ENCODE results near the gene UTP3.

UTP3 gene

DNA sequence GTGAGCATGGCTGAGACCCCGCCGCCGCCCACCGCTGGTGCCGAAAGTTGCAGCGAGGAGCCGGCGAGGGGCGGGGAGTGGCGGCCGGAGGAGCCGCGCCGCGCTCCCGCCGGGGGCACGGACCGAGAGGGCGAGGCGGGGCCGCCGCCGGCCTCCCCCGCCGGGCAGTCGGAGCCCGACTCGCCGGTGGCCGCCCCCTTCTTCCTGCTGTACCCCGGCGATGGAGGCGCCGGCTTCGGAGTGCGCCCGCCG, 16.5 kb downstream of the UTP3 start:
- Histone ChIP-seq H3K36me3 (ENCODE audit: control insufficient read depth, insufficient read depth, low read length) (no peaks in the 10 kb centered on the region), H3K27ac (ENCODE audit: insufficient read depth, low read length, poor library complexity, severe bottlenecking) (peak overlapping the region; percentile 83), H3K27me3 (replicated peaks; ENCODE audit: control insufficient read depth, insufficient read depth, low read length, poor library complexity, severe bottlenecking) (no peaks in the 10 kb centered on the region), H3K4me3 (ENCODE audit: insufficient read depth, low read depth, low read length, poor library complexity, severe bottlenecking) (peak overlapping the region; percentile 75), H3K4me1 (ENCODE audit: control insufficient read depth, insufficient read depth, low read length, poor library complexity, severe bottlenecking) (peaks cover 11% of the 10 kb centered on the region), H3K9me3 (ENCODE audit: control insufficient read depth, low read length) (no peaks in the 10 kb centered on the region)
- DNase-seq: peak in 1 of 3 donors; percentile 17

DNA sequence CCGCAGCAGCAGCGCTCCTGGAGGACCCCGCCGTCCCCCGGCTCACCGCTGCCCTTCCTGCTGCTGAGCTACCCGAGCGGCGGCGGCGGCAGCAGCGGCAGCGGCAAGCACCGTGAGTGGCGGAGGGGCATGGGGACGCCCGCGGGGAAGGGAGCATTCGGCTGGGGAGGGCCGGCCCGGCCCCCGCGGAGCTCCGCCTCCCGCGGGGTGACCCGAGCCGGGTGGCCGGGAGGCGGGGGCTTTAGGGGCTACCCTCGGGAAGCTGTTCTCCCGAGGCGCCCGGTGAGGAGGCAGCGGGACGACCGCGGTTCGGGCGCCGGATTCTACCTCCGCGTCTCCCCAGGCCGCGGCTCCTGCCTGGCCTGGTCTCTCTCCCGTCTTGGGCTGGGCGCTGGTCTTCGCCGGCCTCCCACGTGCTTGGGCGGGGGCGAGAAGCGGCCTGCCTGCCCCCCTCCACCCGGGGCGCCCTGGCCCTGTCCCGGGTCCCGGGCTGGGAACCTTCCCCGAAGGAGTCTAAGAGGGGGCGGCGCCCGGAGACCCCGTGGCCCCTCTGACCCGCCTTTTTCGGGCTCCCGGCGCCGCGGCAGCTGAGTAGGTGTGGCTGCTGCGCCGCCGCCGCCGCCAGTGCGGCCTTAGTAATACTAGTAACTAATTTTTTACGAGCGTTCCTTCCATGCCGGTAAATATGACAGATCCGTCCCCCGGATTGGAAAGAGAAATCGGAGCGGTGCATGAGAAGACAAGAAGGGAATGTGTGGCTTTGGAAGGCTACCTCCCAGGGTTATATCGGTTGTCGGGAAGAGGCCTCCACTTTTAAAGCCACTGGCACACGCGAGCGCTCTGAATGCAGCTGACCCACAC, 17.1 kb downstream of the UTP3 start:
- Histone ChIP-seq H3K36me3 (ENCODE audit: control insufficient read depth, insufficient read depth, low read length) (no peaks in the 10 kb centered on the region), H3K27me3 (replicated peaks; ENCODE audit: control insufficient read depth, insufficient read depth, low read length, poor library complexity, severe bottlenecking) (no peaks in the 10 kb centered on the region), H3K4me3 (ENCODE audit: insufficient read depth, low read depth, low read length, poor library complexity, severe bottlenecking) (peak overlapping the region; percentile 75), H3K9me3 (ENCODE audit: control insufficient read depth, low read length) (no peaks in the 10 kb centered on the region), H3K4me1 (ENCODE audit: control insufficient read depth, insufficient read depth, low read length, poor library complexity, severe bottlenecking) (peaks cover 11% of the 10 kb centered on the region), H3K27ac (ENCODE audit: insufficient read depth, low read length, poor library complexity, severe bottlenecking) (peak overlapping the region; percentile 83)
- peak; percentile 56 to 70 (median 65) for DNase-seq

DNA sequence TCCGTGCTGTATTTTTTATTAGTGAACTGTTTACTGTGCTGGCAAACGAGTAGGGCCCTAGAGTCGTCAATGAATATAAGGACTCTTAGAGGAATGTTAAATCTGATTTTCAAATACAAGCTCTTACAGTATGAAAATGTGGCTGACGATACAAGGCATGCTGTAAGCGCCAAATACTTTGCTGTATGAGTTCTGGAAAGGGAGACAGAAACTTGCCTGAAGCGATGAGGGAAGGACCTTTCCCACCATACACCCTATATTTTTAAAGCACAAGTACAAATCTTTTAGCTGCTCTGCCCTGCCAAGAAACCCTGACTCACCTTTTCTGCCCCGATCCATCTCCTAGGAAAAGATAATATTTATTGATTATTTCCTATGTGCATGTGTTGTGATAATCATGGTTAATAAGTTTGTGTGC, 17.7 kb downstream of the UTP3 start:
- Histone ChIP-seq H3K36me3 (ENCODE audit: control insufficient read depth, insufficient read depth, low read length) (no peaks in the 10 kb centered on the region), H3K4me3 (ENCODE audit: insufficient read depth, low read depth, low read length, poor library complexity, severe bottlenecking) (peak overlapping the region; percentile 75), H3K4me1 (ENCODE audit: control insufficient read depth, insufficient read depth, low read length, poor library complexity, severe bottlenecking) (peaks cover 11% of the 10 kb centered on the region), H3K27ac (ENCODE audit: insufficient read depth, low read length, poor library complexity, severe bottlenecking) (peak overlapping the region; percentile 83), H3K27me3 (replicated peaks; ENCODE audit: control insufficient read depth, insufficient read depth, low read length, poor library complexity, severe bottlenecking) (no peaks in the 10 kb centered on the region), H3K9me3 (ENCODE audit: control insufficient read depth, low read length) (no peaks in the 10 kb centered on the region)
- no peak for DNase-seq

DNA sequence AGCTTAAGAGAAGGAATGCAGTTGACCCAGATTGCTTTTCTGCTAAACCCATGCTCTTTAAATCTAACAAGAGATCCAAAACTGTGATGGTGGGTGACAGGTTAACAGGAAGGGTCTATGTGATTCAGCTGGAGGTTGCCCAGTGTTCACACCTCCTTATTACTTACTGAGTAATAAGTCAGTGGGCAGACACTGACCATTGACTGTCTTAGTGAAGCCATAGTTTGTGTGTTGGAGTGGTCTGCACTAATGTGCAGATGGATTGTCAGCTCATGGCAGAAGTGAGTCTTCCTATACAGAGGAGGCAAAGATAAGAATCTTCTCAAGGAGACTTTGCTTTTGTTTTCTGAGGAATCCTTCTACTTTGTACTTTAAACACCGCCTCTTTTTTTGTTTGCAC, 18.2 kb downstream of the UTP3 start:
- Histone ChIP-seq H3K36me3 (ENCODE audit: control insufficient read depth, insufficient read depth, low read length) (no peaks in the 10 kb centered on the region), H3K4me3 (ENCODE audit: insufficient read depth, low read depth, low read length, poor library complexity, severe bottlenecking) (peak overlapping the region; percentile 75), H3K27me3 (replicated peaks; ENCODE audit: control insufficient read depth, insufficient read depth, low read length, poor library complexity, severe bottlenecking) (no peaks in the 10 kb centered on the region), H3K27ac (ENCODE audit: insufficient read depth, low read length, poor library complexity, severe bottlenecking) (peak overlapping the region; percentile 83), H3K9me3 (ENCODE audit: control insufficient read depth, low read length) (no peaks in the 10 kb centered on the region), H3K4me1 (ENCODE audit: control insufficient read depth, insufficient read depth, low read length, poor library complexity, severe bottlenecking) (peaks cover 11% of the 10 kb centered on the region)
- no peak for DNase-seq

DNA sequence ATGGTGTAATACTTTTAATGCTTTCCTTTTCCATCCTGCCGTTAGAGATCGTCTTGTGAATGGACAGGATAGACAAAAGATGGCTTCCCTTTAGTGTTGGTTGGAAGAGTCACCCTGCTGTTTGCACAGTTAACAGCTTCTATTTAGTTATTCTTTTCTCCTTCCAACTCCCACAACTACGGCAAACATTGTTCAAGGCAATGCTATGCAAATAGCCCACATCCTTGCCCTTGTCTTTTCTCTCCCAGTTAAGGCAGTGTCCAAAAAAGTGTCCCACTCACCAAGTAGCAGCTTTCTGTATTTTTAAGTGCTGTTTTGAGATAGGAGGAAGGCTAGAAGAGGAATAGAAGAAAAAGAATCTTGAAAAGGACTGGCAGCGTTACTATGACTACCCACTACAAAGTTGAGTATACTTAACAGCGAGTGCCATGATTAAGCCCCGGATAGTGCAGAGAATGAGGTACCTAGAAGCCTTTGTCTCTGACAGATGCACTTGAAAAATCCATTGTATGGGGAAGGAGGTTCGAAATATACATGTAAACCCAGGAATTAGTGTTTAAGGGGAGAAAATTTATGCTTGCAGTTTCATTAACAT, 21.4 kb downstream of the UTP3 start:
- H3K36me3 ChIP-seq (ENCODE audit: control insufficient read depth, insufficient read depth, low read length): no peaks in the 10 kb centered on the region
- no peak overlapping the region for H3K4me3 ChIP-seq (ENCODE audit: insufficient read depth, low read depth, low read length, poor library complexity, severe bottlenecking)
- H3K4me1 ChIP-seq (ENCODE audit: control insufficient read depth, insufficient read depth, low read length, poor library complexity, severe bottlenecking): peaks cover 11% of the 10 kb centered on the region
- no peak for DNase-seq
- no peaks in the 10 kb centered on the region for H3K9me3 ChIP-seq (ENCODE audit: control insufficient read depth, low read length)
- no peaks in the 10 kb centered on the region for H3K27me3 ChIP-seq (replicated peaks; ENCODE audit: control insufficient read depth, insufficient read depth, low read length, poor library complexity, severe bottlenecking)
- H3K27ac ChIP-seq (ENCODE audit: insufficient read depth, low read length, poor library complexity, severe bottlenecking): no peak overlapping the region

DNA sequence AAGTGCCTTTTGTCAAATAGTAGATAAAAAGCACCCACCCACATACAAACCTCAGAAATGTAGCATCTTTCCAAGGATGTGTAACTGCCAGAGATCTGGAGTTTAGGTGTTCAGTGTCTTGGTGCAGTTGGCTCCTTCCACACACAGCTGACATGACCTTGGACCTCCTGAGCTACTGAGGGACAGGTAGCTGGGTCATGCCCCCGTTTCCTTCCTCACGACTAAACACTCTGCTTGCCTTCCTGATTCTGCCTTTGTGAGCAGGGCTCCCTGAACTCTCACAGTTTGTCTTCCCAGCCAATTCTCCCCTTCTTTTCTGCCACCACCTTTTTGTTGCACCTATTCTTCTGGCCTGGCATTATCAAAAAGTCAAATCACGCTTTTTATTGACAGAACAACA, 23.3 kb downstream of the UTP3 start:
- no peak for DNase-seq
- Histone ChIP-seq H3K4me3 (ENCODE audit: insufficient read depth, low read depth, low read length, poor library complexity, severe bottlenecking) (no peak overlapping the region), H3K4me1 (ENCODE audit: control insufficient read depth, insufficient read depth, low read length, poor library complexity, severe bottlenecking) (peaks cover 2% of the 10 kb centered on the region), H3K27ac (ENCODE audit: insufficient read depth, low read length, poor library complexity, severe bottlenecking) (no peak overlapping the region), H3K36me3 (ENCODE audit: control insufficient read depth, insufficient read depth, low read length) (no peaks in the 10 kb centered on the region), H3K27me3 (replicated peaks; ENCODE audit: control insufficient read depth, insufficient read depth, low read length, poor library complexity, severe bottlenecking) (no peaks in the 10 kb centered on the region), H3K9me3 (ENCODE audit: control insufficient read depth, low read length) (no peaks in the 10 kb centered on the region)

DNA sequence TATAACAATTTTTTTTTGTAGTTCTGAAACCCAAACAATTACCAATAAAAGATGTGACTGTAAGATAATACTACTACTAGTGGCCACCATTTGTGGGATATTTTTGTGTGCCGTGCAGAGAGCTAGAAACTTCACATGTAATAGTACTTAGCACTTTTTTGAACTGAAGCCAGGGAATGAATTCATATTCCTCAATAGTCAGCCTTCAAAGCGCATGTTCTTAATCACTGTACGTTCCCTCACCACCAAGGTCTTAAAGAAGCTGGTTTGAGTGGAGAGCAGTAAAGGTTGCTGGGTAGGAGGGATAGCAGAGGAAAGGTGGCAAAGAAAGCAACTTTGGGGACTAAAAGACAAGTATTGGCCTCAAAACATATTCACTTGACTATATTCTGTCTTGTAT, 23.8 kb downstream of the UTP3 start:
- no peak overlapping the region for H3K27ac ChIP-seq (ENCODE audit: insufficient read depth, low read length, poor library complexity, severe bottlenecking)
- DNase-seq: no peak
- H3K4me3 ChIP-seq (ENCODE audit: insufficient read depth, low read depth, low read length, poor library complexity, severe bottlenecking): no peak overlapping the region
- no peaks in the 10 kb centered on the region for H3K36me3 ChIP-seq (ENCODE audit: control insufficient read depth, insufficient read depth, low read length)
- no peaks in the 10 kb centered on the region for H3K27me3 ChIP-seq (replicated peaks; ENCODE audit: control insufficient read depth, insufficient read depth, low read length, poor library complexity, severe bottlenecking)
- no peaks in the 10 kb centered on the region for H3K9me3 ChIP-seq (ENCODE audit: control insufficient read depth, low read length)
- H3K4me1 ChIP-seq (ENCODE audit: control insufficient read depth, insufficient read depth, low read length, poor library complexity, severe bottlenecking): no peaks in the 10 kb centered on the region

DNA sequence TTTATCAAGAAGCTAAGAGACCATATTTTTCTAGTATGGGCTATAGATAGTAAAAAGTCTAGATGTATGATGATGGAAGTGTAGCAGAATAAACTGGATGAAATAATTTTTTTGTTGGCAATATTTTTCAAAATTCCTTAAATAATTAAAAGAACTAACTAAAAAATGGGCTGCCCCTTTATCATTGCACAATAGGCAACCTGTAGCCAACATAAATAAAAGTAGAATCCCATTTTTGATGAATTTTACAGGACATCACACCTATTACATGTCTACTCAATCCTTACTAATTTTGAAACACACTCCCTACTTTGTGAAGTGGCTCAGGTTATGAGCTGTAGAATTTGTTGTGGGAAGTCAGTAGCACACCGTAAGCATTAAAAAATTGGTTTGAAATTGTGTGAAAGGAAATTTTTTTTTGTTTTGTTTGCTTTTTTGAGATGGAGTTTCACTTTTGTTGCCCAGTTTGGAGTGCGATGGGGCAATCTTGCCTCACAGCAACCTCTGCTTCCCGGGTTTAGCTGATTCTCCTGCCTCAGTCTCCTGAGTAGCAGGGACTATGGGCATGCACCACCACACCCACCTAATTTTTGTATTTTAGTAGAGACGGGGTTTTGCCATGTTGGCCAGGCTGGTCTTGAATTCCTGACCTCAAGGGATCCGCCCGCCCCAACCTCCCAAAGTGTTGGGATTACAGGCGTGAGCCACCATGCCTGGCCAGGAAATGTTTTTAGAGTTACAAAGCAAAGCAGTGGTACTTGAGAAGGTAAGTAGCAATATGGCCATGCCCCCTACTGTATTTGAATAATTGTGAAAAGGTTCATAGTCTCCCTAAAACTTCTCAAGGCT, 24.5 kb downstream of the UTP3 start:
- DNase-seq: no peak
- no peak overlapping the region for H3K4me3 ChIP-seq (ENCODE audit: insufficient read depth, low read depth, low read length, poor library complexity, severe bottlenecking)
- H3K9me3 ChIP-seq (ENCODE audit: control insufficient read depth, low read length): no peaks in the 10 kb centered on the region
- H3K36me3 ChIP-seq (ENCODE audit: control insufficient read depth, insufficient read depth, low read length): no peaks in the 10 kb centered on the region
- H3K4me1 ChIP-seq (ENCODE audit: control insufficient read depth, insufficient read depth, low read length, poor library complexity, severe bottlenecking): no peaks in the 10 kb centered on the region
- H3K27me3 ChIP-seq (replicated peaks; ENCODE audit: control insufficient read depth, insufficient read depth, low read length, poor library complexity, severe bottlenecking): no peaks in the 10 kb centered on the region
- no peak overlapping the region for H3K27ac ChIP-seq (ENCODE audit: insufficient read depth, low read length, poor library complexity, severe bottlenecking)

DNA sequence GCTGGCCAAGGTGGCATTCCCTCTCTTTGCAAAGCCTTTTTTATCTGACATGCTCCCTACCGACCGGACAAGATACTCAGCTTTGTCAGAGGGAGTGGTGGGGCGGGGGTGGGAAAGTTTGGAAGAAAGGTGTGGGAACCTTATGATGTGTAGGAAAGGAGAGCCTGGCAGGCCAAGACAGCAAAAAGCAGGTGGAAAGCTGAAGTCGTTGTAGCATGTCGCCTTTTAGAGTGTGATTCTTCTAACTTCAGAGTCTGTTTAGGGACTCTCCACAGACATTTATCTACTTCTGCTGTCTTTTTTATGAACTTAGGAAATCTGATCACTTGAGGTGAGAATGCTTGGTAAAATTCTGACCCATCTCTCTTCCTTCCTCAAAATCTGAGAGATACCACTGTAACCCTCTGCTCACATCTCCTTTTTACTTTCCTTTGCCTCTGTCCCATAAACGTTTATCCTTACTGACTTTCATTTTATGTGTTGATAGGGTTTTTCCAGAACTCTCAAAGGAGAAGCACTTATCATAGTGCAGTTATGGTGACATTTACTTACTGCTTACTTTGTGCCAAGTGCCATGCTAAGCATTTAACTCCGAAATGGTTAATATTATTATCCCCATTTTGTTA, 25.2 kb downstream of the UTP3 start:
- no peak for DNase-seq
- Histone ChIP-seq H3K9me3 (ENCODE audit: control insufficient read depth, low read length) (no peaks in the 10 kb centered on the region), H3K27ac (ENCODE audit: insufficient read depth, low read length, poor library complexity, severe bottlenecking) (no peak overlapping the region), H3K36me3 (ENCODE audit: control insufficient read depth, insufficient read depth, low read length) (no peaks in the 10 kb centered on the region), H3K4me1 (ENCODE audit: control insufficient read depth, insufficient read depth, low read length, poor library complexity, severe bottlenecking) (no peaks in the 10 kb centered on the region), H3K27me3 (replicated peaks; ENCODE audit: control insufficient read depth, insufficient read depth, low read length, poor library complexity, severe bottlenecking) (no peaks in the 10 kb centered on the region), H3K4me3 (ENCODE audit: insufficient read depth, low read depth, low read length, poor library complexity, severe bottlenecking) (no peak overlapping the region)

Data from effector memory CD4-positive, alpha-beta T cell (primary cell).